ENCODE results near the gene KIF3B. TPM values are rescaled to one million over a fixed set of nuclear protein-coding genes. Genes with fewer than 3 reads are reported as not detected.

KIF3B gene
- total and polyA plus RNA-seq, 2 donors (not counting 1 experiment from before 2014, with no cell fraction given), result 12.7 to 17.5 TPM

DNA sequence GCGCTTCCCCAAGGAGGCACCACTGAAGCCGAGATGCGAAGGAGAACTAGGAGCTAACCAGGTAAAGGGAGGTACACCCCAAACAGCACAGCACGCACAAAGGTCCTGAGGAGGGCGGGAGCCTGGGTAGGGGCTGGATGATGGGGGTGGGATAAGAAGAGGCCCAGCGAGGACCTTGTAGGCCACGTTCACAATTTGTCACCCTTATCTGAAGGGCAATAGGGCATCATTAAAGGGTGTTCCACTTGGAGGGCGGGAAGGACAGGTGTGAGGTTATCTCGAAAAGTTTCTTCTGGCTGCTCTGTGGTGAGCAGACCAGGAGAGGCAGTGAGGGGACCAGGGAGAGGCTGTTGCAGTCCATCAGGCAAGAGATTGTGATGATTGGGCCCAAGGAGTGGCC lies 44.2 kb upstream of the KIF3B start:
- no peak overlapping the region for H2AFZ ChIP-seq (ENCODE audit: insufficient read depth, low read depth, low read length, poor library complexity, severe bottlenecking)
- DNase-seq (no peak), ATAC-seq (ENCODE audit: low read depth) (no peak)
- H3K9me3 ChIP-seq (ENCODE audit: control extremely low read depth in 1 of 3, control insufficient read depth in 2 of 3, insufficient read depth in 1 of 3, low read length in 2 of 3), result no peaks in the 10 kb centered on the region
- peaks cover 4 to 16% of the 10 kb centered on the region in 2 donors for H3K4me1 ChIP-seq (ENCODE audit: control insufficient read depth in 2 of 2, insufficient read depth in 2 of 2, low read length in 2 of 2)
- H3K27me3 ChIP-seq (replicated peaks in 1 of 4; ENCODE audit: control extremely low read depth in 1 of 4, control insufficient read depth in 3 of 4, insufficient read depth in 4 of 4, low read length in 3 of 4), result no peaks in the 10 kb centered on the region
- no peak overlapping the region for H3K9ac ChIP-seq (ENCODE audit: low read length)
- H3K4me3 ChIP-seq (ENCODE audit: control extremely low read depth in 1 of 5, extremely low read depth in 1 of 5, insufficient read depth in 1 of 5, low read depth in 2 of 5, low read length in 4 of 5), result no peak overlapping the region
- Mint-ChIP-seq H3K27ac (peak overlapping the region; percentile 10), H3K4me3 (no peak overlapping the region), H3K27me3 (no peaks in the 10 kb centered on the region), H3K4me1 (peaks cover 10% of the 10 kb centered on the region), H3K9me3 (ENCODE audit: insufficient read depth) (no peaks in the 10 kb centered on the region)
- intact Hi-C loops (cut with micrococcal nuclease), result loop anchor here (10.0 kb wide), 1 partner anchor 422 kb away; no protein-coding TSS in a partner anchor
- ChIA-PET POLR2A (no interaction called here), CTCF (interaction anchor here (1.2 kb wide), 1 partner anchor 18 kb away, joined by 4 read pairs; no protein-coding TSS in a partner anchor)
- H3K36me3 ChIP-seq (replicated peaks in 1 of 2; ENCODE audit: control extremely low read depth in 1 of 2, control insufficient read depth in 1 of 2, extremely low read depth in 1 of 2, insufficient read depth in 2 of 2, low read length in 1 of 2), result peaks cover 0 to 67% of the 10 kb centered on the region in 2 experiments
- no peak overlapping the region for H3K27ac ChIP-seq (ENCODE audit: low read length in 2 of 2)
- H3K4me2 ChIP-seq (replicated peaks; ENCODE audit: low read depth, low read length, poor library complexity, severe bottlenecking), result no peak overlapping the region
- 98% methylated on average over 9 of the region's 9 CpGs for WGBS (ENCODE audit: insufficient coverage)
- TF ChIP-seq, protein P1, sequence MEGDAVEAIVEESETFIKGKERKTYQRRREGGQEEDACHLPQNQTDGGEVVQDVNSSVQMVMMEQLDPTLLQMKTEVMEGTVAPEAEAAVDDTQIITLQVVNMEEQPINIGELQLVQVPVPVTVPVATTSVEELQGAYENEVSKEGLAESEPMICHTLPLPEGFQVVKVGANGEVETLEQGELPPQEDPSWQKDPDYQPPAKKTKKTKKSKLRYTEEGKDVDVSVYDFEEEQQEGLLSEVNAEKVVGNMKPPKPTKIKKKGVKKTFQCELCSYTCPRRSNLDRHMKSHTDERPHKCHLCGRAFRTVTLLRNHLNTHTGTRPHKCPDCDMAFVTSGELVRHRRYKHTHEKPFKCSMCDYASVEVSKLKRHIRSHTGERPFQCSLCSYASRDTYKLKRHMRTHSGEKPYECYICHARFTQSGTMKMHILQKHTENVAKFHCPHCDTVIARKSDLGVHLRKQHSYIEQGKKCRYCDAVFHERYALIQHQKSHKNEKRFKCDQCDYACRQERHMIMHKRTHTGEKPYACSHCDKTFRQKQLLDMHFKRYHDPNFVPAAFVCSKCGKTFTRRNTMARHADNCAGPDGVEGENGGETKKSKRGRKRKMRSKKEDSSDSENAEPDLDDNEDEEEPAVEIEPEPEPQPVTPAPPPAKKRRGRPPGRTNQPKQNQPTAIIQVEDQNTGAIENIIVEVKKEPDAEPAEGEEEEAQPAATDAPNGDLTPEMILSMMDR (IDR thresholded peaks at IDR 0.05), result no peak
- no peak for TF ChIP-seq EZH2 (IDR thresholded peaks at IDR 0.05; ENCODE audit: borderline replicate concordance, insufficient read depth, low read depth, low read length, poor library complexity, severe bottlenecking)
- H3K79me2 ChIP-seq (ENCODE audit: control insufficient read depth, insufficient read depth, low read length), result no peaks in the 10 kb centered on the region
- H4K20me1 ChIP-seq (ENCODE audit: control insufficient read depth, insufficient read depth, low read length, poor library complexity, severe bottlenecking), result no peaks in the 10 kb centered on the region

DNA sequence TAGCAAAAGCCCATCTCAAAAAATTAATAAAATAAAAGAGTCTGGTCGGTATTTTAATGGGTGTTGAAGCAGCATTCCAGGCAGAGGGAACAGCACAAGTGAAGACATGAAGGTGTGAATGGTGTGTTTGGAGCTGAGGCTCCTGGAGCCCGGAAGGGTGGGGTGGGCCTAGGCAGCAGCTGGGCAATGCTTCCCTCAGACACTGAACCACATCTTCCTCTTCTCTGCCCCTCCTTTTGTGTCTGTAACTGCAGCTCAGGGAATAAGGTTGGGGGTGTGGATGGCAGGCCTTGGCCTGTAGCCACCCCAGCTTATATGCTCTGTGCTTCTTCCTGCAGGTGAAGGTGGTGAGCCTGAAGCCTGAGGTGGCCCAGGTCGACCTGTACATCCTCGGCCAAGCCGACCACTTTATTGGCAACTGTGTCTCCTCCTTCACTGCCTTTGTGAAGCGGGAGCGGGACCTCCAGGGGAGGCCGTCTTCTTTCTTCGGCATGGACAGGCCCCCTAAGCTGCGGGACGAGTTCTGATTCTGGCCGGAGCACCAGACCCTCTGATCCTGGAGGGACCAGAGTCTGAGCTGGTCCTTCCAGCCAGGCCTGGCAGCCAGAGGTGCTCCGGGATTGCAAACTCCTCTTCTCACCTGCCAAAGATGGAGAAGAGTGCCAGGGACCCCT lies 43.2 kb upstream of the KIF3B start:
- Histone ChIP-seq H3K4me2 (replicated peaks; ENCODE audit: low read depth, low read length, poor library complexity, severe bottlenecking) (no peak overlapping the region), H3K27me3 (replicated peaks in 1 of 4; ENCODE audit: control extremely low read depth in 1 of 4, control insufficient read depth in 3 of 4, insufficient read depth in 4 of 4, low read length in 3 of 4) (no peaks in the 10 kb centered on the region), H3K27ac (ENCODE audit: low read length in 2 of 2) (no peak overlapping the region), H3K9ac (ENCODE audit: low read length) (no peak overlapping the region), H2AFZ (ENCODE audit: insufficient read depth, low read depth, low read length, poor library complexity, severe bottlenecking) (no peak overlapping the region), H3K79me2 (ENCODE audit: control insufficient read depth, insufficient read depth, low read length) (no peaks in the 10 kb centered on the region), H3K4me1 (ENCODE audit: control insufficient read depth in 2 of 2, insufficient read depth in 2 of 2, low read length in 2 of 2) (peaks cover 4 to 16% of the 10 kb centered on the region in 2 donors), H4K20me1 (ENCODE audit: control insufficient read depth, insufficient read depth, low read length, poor library complexity, severe bottlenecking) (no peaks in the 10 kb centered on the region), H3K9me3 (ENCODE audit: control extremely low read depth in 1 of 3, control insufficient read depth in 2 of 3, insufficient read depth in 1 of 3, low read length in 2 of 3) (no peaks in the 10 kb centered on the region), H3K4me3 (ENCODE audit: control extremely low read depth in 1 of 5, extremely low read depth in 1 of 5, insufficient read depth in 1 of 5, low read depth in 2 of 5, low read length in 4 of 5) (no peak overlapping the region), H3K36me3 (replicated peaks in 1 of 2; ENCODE audit: control extremely low read depth in 1 of 2, control insufficient read depth in 1 of 2, extremely low read depth in 1 of 2, insufficient read depth in 2 of 2, low read length in 1 of 2) (peaks cover 0 to 58% of the 10 kb centered on the region in 2 experiments)
- no peak overlapping the region for H3K27ac Mint-ChIP-seq
- peaks cover 10% of the 10 kb centered on the region for H3K4me1 Mint-ChIP-seq
- no peak overlapping the region for H3K4me3 Mint-ChIP-seq
- POLR2A ChIA-PET, result interaction anchor here (0.6 kb wide), 1 partner anchor 45 kb away, joined by 5 read pairs; no protein-coding TSS in a partner anchor
- no peaks in the 10 kb centered on the region for H3K27me3 Mint-ChIP-seq
- ATAC-seq (ENCODE audit: low read depth) (no peak), DNase-seq (no peak)
- no peaks in the 10 kb centered on the region for H3K9me3 Mint-ChIP-seq (ENCODE audit: insufficient read depth)
- 93% methylated on average over 10 of the region's 13 CpGs for WGBS (ENCODE audit: insufficient coverage)
- CTCF ChIA-PET, result interaction anchor here (1.1 kb wide), 1 partner anchor 45 kb away, joined by 4 read pairs; no protein-coding TSS in a partner anchor
- intact Hi-C loops (cut with micrococcal nuclease), result loop anchor here (10.0 kb wide), 1 partner anchor 421 kb away; no protein-coding TSS in a partner anchor
- TF ChIP-seq, protein P1 (IDR thresholded peaks at IDR 0.05), result no peak
- no peak for TF ChIP-seq EZH2 (IDR thresholded peaks at IDR 0.05; ENCODE audit: borderline replicate concordance, insufficient read depth, low read depth, low read length, poor library complexity, severe bottlenecking)

All from B cell (primary cell).